NCI-H748 treated with DMSO at 0.1 percent for 48 hours (cell line): Measurements from ENCODE around the gene MARVELD3.
"Not testable (repeated sequence)": the region's sequence is repeated elsewhere in the genome, so short reads cannot be mapped to it uniquely, and the experiment has no call there.

Source experiments
- DNase-seq: peaks from one replicate; lab custom pipeline; 2025; lab: John Stamatoyannopoulos, UW

Gene MARVELD3

DNA sequence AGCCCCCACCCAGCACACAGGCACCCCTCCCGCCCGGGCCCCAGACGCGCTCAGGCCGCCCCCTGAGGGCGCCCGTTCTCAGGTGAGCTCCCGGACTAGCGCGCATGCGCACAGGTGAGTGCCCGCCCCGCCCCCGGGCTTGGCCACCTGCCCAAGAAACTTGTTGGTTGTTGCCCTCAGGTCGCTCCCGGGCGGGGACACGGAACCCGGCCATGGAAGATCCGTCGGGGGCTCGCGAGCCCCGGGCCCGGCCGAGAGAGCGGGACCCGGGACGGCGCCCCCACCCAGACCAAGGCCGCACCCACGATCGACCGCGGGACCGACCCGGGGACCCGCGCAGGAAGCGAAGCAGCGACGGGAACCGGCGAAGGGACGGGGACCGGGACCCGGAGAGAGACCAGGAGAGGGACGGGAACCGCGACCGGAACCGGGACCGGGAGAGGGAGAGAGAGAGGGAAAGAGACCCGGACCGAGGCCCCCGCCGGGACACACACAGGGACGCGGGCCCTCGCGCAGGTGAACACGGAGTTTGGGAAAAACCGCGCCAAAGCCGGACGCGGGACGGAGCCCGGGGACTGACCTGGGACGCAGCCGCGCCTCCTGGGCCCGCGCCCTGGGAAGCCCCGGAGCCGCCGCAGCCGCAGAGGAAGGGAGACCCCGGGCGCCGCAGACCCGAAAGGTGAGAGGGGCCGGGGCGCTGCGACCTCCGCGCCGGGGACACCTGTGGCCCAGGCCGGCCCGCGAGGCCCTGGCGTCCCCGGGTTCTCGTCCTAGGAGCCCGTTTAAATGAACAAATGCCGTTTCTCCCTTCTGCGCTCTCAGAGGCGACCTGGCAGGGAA lies at the start of gene MARVELD3:
Gene MARVELD3, plus strand, starts transcription at position 167 of the 840 bp plus-strand sequence. Its CDS starts 46 bp downstream, at position 213.
- DNase-seq: peak; percentile 18

GRCh38 chr16:71576971-71577370 lies 49.0 kb upstream of the MARVELD3 start, which contains the start of gene TAT:
Gene TAT (minus strand): TSS chr16:71577092. CDS start chr16:71576415, 677 bp downstream.
- DNase-seq: no peak

GRCh38 chr16:71582553-71582848 lies 43.5 kb upstream of the MARVELD3 start:
- DNase-seq: not testable (repeated sequence)

DNA sequence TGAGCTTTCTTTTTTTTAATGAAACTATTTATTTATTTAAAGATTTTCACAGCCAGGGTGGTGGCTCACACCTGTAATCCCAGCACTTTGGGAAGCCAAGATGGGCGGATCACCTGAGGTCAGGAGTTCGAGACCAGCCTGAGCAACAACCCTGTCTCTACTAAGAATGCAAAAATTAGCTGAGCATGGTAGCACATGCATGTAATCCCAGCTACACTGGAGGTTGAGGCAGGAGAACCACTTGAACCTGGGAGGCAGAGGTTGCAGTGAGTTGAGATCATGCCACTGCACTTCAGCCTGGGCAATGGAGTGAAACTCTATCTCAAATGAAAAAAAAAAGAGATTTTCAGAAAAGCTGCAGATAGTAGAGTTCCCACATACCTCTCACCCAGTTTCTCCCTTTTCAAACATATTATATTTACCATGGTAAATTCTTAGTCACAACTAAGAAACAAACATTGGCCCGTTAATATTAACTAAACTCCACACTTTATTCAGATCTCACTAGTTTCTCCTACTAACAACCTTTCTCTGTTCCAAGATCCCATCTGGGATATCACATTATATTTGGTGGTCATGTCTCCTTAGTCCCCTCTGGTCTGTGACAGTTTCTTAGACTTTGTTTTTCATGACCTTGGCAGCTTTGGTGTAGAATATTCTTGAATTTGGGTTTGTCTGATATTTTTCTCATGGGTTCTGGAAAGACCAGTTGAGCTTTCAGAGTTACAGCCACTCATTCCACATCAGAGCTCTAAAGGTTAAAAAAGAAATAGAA lies 41.3 kb upstream of the MARVELD3 start:
- no peak for DNase-seq

DNA sequence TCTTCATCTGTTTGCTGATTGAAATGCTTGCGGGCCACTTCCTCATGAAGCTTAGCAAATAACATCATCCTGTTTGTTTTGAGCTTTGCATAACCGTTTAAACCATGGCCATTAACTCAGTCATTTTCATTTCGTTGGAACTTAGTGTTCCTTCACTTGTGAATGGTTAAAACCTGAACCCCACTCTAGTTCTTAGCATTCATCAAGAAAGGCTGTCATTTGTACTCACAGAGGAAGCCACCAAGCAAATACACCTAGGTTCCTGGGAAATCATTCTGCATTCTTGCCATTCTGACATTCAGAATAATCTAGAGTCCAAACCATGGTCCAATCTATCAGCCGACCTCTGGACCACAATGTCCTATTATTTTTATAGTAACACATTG lies 40.7 kb upstream of the MARVELD3 start:
- DNase-seq: no peak

DNA sequence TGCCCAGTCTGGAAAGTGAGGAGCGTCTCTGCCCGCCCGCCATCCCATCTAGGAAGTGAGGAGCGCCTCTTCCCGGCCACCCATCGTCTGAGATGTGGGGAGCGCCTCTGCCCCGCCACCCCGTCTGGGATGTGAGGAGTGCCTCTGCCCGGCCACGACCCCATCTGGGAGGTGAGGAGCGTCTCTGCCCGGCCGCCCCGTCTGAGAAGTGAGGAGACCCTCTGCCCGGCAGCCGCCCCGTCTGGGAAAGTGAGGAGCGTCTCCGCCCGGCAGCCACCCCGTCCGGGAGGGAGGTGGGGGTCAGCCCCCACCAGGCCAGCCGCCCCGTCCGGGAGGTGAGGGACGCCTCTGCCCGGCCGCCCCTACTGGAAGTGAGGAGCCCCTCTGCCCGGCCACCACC lies 36.6 kb upstream of the MARVELD3 start:
- DNase-seq: not testable (repeated sequence)

GRCh38 chr16:71590071-71590470 lies 35.9 kb upstream of the MARVELD3 start:
- not testable (repeated sequence) for DNase-seq

DNA sequence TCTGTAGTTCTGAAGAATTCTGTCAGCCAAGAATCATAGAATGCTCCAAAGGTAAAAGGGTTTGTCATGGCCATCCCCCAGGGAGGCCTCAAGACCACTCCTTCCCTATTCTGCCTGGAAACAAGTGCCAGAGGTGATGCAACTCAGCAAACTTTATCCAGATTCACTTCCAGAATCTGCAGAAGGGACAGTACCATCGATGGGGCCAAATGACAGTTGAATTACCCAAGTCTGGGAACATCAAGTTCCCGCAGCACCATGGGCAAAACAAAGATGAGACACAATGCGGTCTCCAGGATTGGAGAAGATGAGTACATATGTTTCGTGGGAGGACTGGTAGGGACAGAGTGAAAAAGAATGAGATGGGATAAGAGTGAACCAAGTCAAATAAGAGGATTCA lies 35.4 kb upstream of the MARVELD3 start:
- DNase-seq: no peak

GRCh38 chr16:71591917-71592316 lies 34.1 kb upstream of the MARVELD3 start:
- no peak for DNase-seq

- no peak for DNase-seq
Measured at GRCh38 chr16:71593048-71593999, 32.7 kb upstream of the MARVELD3 start.

DNA sequence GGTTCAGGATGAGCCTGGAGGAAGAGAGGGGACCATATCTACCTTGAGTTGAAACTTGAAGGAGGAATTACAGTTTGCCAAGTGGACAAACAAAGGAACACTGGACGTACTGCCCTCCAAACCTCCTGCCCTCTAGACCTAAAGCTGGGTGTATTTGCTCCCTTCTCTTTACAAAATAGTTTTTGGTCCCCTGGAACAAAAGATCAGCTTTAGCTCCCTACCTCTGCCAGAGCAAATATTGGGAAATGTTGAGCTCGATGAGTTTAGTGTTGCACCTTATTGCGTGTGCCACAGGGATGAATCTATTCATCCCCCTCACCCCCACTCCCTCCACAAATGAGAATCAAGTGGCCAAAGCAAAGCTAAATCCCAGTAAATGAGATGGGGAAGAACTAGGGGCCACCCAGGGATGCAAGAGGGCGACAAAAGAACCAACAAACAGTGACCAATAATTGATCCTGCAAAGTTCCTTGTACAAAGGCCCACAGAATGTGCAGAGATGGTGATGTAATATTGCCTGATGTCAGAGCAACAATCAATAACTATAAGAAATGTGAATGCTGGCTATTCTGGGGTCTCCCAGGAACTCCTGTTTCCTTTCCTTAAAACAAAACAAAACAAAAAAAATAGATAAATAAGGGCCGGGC lies 31.9 kb upstream of the MARVELD3 start:
- DNase-seq: no peak

GRCh38 chr16:71595340-71595826 lies 30.6 kb upstream of the MARVELD3 start:
- not testable (repeated sequence) for DNase-seq

- DNase-seq: not testable (repeated sequence)
Measured at GRCh38 chr16:71598426-71598825, 27.6 kb upstream of the MARVELD3 start.

- no peak for DNase-seq
Measured at GRCh38 chr16:71600822-71601221, 25.2 kb upstream of the MARVELD3 start.

GRCh38 chr16:71609066-71609465 lies 16.9 kb upstream of the MARVELD3 start:
- DNase-seq: no peak

DNA sequence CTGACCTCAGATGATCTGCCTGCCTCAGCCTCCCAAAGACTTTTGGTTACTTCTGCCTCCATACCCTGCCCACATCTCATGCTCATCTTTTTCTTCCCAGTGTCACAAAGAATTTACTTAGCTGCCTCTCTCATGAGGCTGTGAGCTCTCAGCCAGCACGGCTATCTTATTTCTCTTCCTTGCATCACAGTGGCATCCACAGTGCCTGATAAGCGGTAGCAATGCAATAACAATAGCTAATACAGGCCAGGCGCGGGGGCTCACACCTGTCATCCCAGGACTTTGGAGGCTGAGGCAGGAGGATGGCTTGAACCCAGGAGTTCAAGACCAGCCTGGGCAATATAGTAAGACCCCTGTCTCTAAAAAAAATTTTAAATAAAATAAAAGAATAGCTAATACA lies 15.5 kb upstream of the MARVELD3 start:
- DNase-seq: no peak

DNA sequence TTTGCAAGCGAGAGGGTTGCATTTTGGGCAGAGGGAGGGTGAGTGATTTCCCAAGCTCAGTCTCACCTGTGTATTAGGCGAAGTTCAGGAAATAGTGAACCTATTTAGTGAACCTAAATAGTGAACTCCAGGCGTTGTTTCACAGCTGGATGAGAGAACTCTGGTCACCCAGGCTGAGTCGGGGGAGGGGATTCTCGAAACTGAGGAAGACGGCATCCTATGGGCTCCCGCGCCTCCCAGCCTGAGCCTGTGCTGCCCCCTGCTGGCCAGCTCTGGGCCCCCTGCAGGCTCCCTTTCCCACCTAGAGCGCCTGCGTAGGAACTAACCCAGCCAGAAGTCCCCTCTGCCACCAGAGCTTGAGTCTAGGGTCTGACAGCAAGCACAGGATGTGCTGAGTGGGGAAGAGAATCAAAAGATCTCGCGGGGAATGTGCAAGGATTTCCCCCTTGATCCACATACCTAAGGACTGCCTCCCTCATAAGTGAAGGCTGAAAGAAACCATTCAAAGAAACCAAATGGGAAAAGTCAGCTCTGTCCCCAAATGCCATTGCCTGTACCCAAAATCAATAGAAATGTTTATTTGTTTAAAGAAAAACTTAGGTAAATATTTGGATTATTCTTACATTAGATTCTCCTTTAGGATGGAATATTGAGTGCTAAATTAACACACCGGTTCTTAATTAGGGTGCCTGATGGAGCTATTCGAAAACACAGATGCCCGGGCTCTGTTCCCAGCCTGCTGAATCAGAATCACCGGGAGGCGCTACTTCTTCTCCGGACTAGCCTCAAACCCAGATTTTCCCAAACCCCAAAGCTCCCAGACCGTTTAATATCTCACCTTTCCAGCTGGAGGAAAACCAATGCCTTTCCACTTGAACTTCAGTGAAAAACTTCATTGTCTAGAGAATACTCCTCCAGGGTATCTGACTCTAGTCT lies 14.8 kb upstream of the MARVELD3 start:
- peak; percentile 12 for DNase-seq

- DNase-seq: not testable (repeated sequence)
Measured at GRCh38 chr16:71614956-71615355, 11.0 kb upstream of the MARVELD3 start.

DNA sequence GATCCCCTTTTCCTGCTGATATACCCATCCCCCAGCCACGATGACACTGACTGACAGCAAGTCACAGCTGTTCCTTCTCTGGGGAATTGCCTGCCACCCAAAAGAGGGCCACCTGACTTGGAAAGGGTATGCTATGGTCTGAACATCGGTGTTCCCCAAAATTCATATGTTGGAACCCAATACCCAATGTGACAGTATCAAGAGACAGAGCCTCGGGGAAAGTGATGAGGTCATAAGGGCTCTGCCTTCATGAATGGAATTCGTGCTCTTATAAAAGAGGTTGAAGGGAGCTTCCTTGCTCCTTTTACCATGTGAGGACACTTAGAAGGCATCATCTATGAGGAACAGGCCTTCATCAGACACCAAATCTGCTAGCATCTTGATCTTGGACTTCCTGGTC lies 7.6 kb upstream of the MARVELD3 start:
- DNase-seq: no peak

DNA sequence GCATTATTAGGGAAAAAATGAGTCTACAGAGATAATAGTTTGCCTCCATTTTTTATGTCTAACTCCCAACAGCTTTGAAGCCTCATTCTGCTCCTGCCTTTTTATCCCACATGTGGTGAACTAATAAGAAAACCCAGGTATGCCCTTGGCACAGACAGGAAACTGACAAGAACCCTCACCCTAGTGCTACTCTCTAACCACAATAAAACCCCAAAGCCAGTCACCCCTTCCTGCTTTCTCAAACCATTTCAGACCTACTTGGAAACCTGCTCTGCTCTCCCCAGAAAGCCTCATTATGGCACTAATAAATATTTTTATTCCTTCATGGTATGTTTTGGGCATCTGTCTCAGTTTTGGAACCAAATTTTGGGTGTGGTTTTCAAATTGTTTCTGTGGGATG lies 3.9 kb upstream of the MARVELD3 start:
- DNase-seq: no peak
